DND-41 (cell line): Measurements from ENCODE around the gene UTF1.

Experiments used
- EZH2 ChIP-seq: IDR thresholded peaks from 3 replicates; pipeline ENCODE4 v1.6.1; 2012; ENCODE audit warnings: borderline replicate concordance, low read depth, mild to moderate bottlenecking, moderate library complexity, low read length, inconsistent platforms; ENCODE audit not compliant: severe bottlenecking
- TF ChIP-seq, protein P1 (sequence below): IDR thresholded peaks from 2 replicates; pipeline ENCODE4 v1.5.1; 2012; ENCODE audit warnings: borderline replicate concordance, low read length, moderate library complexity, mild to moderate bottlenecking; ENCODE audit not compliant: poor library complexity, severe bottlenecking; ENCODE audit errors: extremely low read depth

DNA sequence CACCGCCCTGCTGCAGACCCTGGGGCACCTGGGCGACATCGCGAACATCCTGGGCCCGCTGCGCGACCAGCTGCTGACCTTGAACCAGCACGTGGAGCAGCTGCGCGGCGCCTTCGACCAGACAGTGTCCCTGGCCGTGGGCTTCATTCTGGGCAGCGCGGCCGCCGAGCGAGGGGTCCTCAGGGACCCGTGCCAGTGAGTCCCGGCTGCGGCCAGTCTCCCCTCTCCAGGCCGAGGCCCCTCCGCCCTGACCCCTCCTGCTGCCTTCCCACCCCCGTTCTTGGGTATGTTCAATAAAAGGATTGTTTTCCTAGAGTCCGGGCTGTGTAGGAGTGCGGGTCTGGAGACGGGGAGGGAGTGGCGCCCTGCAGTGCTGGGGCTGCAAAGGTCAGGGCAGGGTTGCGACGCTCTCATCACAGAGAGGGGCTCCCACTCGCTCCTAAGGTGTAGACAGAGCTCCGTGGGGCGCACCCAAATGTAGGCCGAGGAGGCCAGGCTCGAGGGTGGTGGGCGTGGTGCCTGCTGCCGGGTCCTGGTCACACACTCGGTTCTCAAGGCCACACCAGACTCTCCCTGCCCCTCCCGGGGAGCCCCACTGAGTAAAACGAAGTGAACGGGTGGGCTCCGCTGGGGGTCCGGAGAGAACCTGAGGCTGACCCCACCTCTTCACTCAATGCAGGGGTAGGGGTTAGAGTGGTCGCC, 1.4 kb downstream of the UTF1 start:
- TF ChIP-seq, protein P1, sequence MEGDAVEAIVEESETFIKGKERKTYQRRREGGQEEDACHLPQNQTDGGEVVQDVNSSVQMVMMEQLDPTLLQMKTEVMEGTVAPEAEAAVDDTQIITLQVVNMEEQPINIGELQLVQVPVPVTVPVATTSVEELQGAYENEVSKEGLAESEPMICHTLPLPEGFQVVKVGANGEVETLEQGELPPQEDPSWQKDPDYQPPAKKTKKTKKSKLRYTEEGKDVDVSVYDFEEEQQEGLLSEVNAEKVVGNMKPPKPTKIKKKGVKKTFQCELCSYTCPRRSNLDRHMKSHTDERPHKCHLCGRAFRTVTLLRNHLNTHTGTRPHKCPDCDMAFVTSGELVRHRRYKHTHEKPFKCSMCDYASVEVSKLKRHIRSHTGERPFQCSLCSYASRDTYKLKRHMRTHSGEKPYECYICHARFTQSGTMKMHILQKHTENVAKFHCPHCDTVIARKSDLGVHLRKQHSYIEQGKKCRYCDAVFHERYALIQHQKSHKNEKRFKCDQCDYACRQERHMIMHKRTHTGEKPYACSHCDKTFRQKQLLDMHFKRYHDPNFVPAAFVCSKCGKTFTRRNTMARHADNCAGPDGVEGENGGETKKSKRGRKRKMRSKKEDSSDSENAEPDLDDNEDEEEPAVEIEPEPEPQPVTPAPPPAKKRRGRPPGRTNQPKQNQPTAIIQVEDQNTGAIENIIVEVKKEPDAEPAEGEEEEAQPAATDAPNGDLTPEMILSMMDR = no peak
- no peak for TF ChIP-seq EZH2
